ENCODE measurements around the gene NAT16.
A peak's percentile ranks its signal among the peaks of the same experiment; 100 is the strongest.
"Not testable (repeated sequence)": the region's sequence is repeated elsewhere in the genome, so short reads cannot be mapped to it uniquely, and the experiment has no call there.

The NAT16 gene

GRCh38 chr7:101128040-101128834 lies 51.9 kb downstream of the NAT16 start:
- H3K4me3 ChIP-seq (ENCODE audit: low read length), result no peak overlapping the region

GRCh38 chr7:101127460-101128039 lies 52.5 kb downstream of the NAT16 start:
- H3K9ac ChIP-seq (ENCODE audit: low read depth, low read length), result no peak overlapping the region; the same call in 1 of the 2 replicates
- H3K4me1 ChIP-seq (ENCODE audit: insufficient read depth, low read length), result peaks cover 9% of the 10 kb centered on the region; the same call in 1 of the 2 replicates
- peak overlapping the region; percentile 46; the same call in 1 of the 2 replicates for H3K4me3 ChIP-seq (ENCODE audit: low read length)
- H3K27ac ChIP-seq (ENCODE audit: low read length), result no peak overlapping the region
- H3K27me3 ChIP-seq (ENCODE audit: insufficient read depth, low read length), result no peaks in the 10 kb centered on the region
- H3K9me3 ChIP-seq (ENCODE audit: insufficient read depth, low read depth, low read length), result no peaks in the 10 kb centered on the region; the same call in 1 of the 2 replicates
- no peaks in the 10 kb centered on the region for H3K36me3 ChIP-seq (ENCODE audit: insufficient read depth, low read depth, low read length)

More at GRCh38 chr7:101128040-101128834, 51.9 kb downstream of the NAT16 start:
- peaks cover 7% of the 10 kb centered on the region; the same call in 1 of the 2 replicates for H3K4me1 ChIP-seq (ENCODE audit: insufficient read depth, low read length)
- no peak overlapping the region for H3K9ac ChIP-seq (ENCODE audit: low read depth, low read length)
- no peaks in the 10 kb centered on the region; the same call in 1 of the 2 replicates for H3K9me3 ChIP-seq (ENCODE audit: insufficient read depth, low read depth, low read length)
- no peaks in the 10 kb centered on the region for H3K36me3 ChIP-seq (ENCODE audit: insufficient read depth, low read depth, low read length)
- no peak overlapping the region for H3K27ac ChIP-seq (ENCODE audit: low read length)
- no peaks in the 10 kb centered on the region for H3K27me3 ChIP-seq (ENCODE audit: insufficient read depth, low read length)

GRCh38 chr7:101126651-101127459 lies 53.2 kb downstream of the NAT16 start, which contains the start of gene SERPINE1:
SERPINE1 (plus strand) TSS chr7:101127104; CDS start chr7:101128394, 1,290 bp downstream.
- peak within 1 kb of the TSS; percentile 46; the same call in 1 of the 2 replicates for H3K4me3 ChIP-seq (ENCODE audit: low read length)
- H3K27me3 ChIP-seq (ENCODE audit: insufficient read depth, low read length), result no peaks in the 10 kb centered on the region
- H3K27ac ChIP-seq (ENCODE audit: low read length), result no peak within 1 kb of the TSS
- H3K9me3 ChIP-seq (ENCODE audit: insufficient read depth, low read depth, low read length), result no peaks in the 10 kb centered on the region; the same call in 1 of the 2 replicates
- no peak within 1 kb of the TSS; the same call in 1 of the 2 replicates for H3K9ac ChIP-seq (ENCODE audit: low read depth, low read length)
- peaks cover 16% of the 10 kb centered on the region; the same call in 1 of the 2 replicates for H3K4me1 ChIP-seq (ENCODE audit: insufficient read depth, low read length)
- H3K36me3 ChIP-seq (ENCODE audit: insufficient read depth, low read depth, low read length), result no peaks in the 10 kb centered on the region

- Histone ChIP-seq H3K27ac (ENCODE audit: low read length) (no peak overlapping the region), H3K4me3 (ENCODE audit: low read length) (no peak overlapping the region), H3K27me3 (ENCODE audit: insufficient read depth, low read length) (no peaks in the 10 kb centered on the region), H3K9ac (ENCODE audit: low read depth, low read length) (no peak overlapping the region), H3K4me1 (ENCODE audit: insufficient read depth, low read length) (peaks cover 16% of the 10 kb centered on the region; the same call in 1 of the 2 replicates), H3K9me3 (ENCODE audit: insufficient read depth, low read depth, low read length) (no peaks in the 10 kb centered on the region; the same call in 1 of the 2 replicates), H3K36me3 (ENCODE audit: insufficient read depth, low read depth, low read length) (no peaks in the 10 kb centered on the region)
Measured at GRCh38 chr7:101125989-101126650, 54.0 kb downstream of the NAT16 start.

GRCh38 chr7:101124376-101125056 lies 55.6 kb downstream of the NAT16 start:
- no peaks in the 10 kb centered on the region; the same call in 1 of the 2 replicates for H3K9me3 ChIP-seq (ENCODE audit: insufficient read depth, low read depth, low read length)
- peaks cover 16% of the 10 kb centered on the region; the same call in 1 of the 2 replicates for H3K4me1 ChIP-seq (ENCODE audit: insufficient read depth, low read length)
- no peaks in the 10 kb centered on the region for H3K27me3 ChIP-seq (ENCODE audit: insufficient read depth, low read length)
- no peak overlapping the region for H3K27ac ChIP-seq (ENCODE audit: low read length)
- H3K36me3 ChIP-seq (ENCODE audit: insufficient read depth, low read depth, low read length), result no peaks in the 10 kb centered on the region
- no peak overlapping the region for H3K9ac ChIP-seq (ENCODE audit: low read depth, low read length)
- H3K4me3 ChIP-seq (ENCODE audit: low read length), result no peak overlapping the region

- no peaks in the 10 kb centered on the region for H3K36me3 ChIP-seq (ENCODE audit: insufficient read depth, low read depth, low read length)
- no peak overlapping the region for H3K27ac ChIP-seq (ENCODE audit: low read length)
- H3K4me1 ChIP-seq (ENCODE audit: insufficient read depth, low read length), result peaks cover 16% of the 10 kb centered on the region; the same call in 1 of the 2 replicates
- H3K4me3 ChIP-seq (ENCODE audit: low read length), result no peak overlapping the region
- no peaks in the 10 kb centered on the region; the same call in 1 of the 2 replicates for H3K9me3 ChIP-seq (ENCODE audit: insufficient read depth, low read depth, low read length)
- H3K9ac ChIP-seq (ENCODE audit: low read depth, low read length), result no peak overlapping the region
- no peaks in the 10 kb centered on the region for H3K27me3 ChIP-seq (ENCODE audit: insufficient read depth, low read length)
Measured at GRCh38 chr7:101123703-101124068, 56.4 kb downstream of the NAT16 start.

GRCh38 chr7:101122933-101123702 lies 57.0 kb downstream of the NAT16 start:
- H3K27me3 ChIP-seq (ENCODE audit: insufficient read depth, low read length), result no peaks in the 10 kb centered on the region
- H3K9me3 ChIP-seq (ENCODE audit: insufficient read depth, low read depth, low read length), result no peaks in the 10 kb centered on the region; the same call in 1 of the 2 replicates
- no peak overlapping the region for H3K4me3 ChIP-seq (ENCODE audit: low read length)
- H3K4me1 ChIP-seq (ENCODE audit: insufficient read depth, low read length), result peaks cover 16% of the 10 kb centered on the region; the same call in 1 of the 2 replicates
- no peaks in the 10 kb centered on the region for H3K36me3 ChIP-seq (ENCODE audit: insufficient read depth, low read depth, low read length)
- H3K27ac ChIP-seq (ENCODE audit: low read length), result no peak overlapping the region
- H3K9ac ChIP-seq (ENCODE audit: low read depth, low read length), result 0 out of 2 replicates have a peak overlapping the region, but pooled peaks have one; percentile 31

GRCh38 chr7:101121991-101122932 lies 57.8 kb downstream of the NAT16 start:
- Histone ChIP-seq H3K27me3 (ENCODE audit: insufficient read depth, low read length) (no peaks in the 10 kb centered on the region), H3K27ac (ENCODE audit: low read length) (peak overlapping the region; percentile 32), H3K9ac (ENCODE audit: low read depth, low read length) (peak overlapping the region; percentile 31; the same call in 1 of the 2 replicates), H3K9me3 (ENCODE audit: insufficient read depth, low read depth, low read length) (no peaks in the 10 kb centered on the region; the same call in 1 of the 2 replicates), H3K4me1 (ENCODE audit: insufficient read depth, low read length) (peaks cover 16% of the 10 kb centered on the region; the same call in 1 of the 2 replicates), H3K4me3 (ENCODE audit: low read length) (no peak overlapping the region), H3K36me3 (ENCODE audit: insufficient read depth, low read depth, low read length) (no peaks in the 10 kb centered on the region)

- H3K27me3 ChIP-seq (ENCODE audit: insufficient read depth, low read length); H3K9me3 ChIP-seq (ENCODE audit: insufficient read depth, low read depth, low read length); H3K36me3 ChIP-seq (ENCODE audit: insufficient read depth, low read depth, low read length); H3K4me3 ChIP-seq (ENCODE audit: low read length): not testable (repeated sequence)
- peaks cover 14% of the 10 kb centered on the region; the same call in 1 of the 2 replicates for H3K4me1 ChIP-seq (ENCODE audit: insufficient read depth, low read length)
- H3K27ac ChIP-seq (ENCODE audit: low read length), result peak overlapping the region; percentile 12
- H3K9ac ChIP-seq (ENCODE audit: low read depth, low read length), result peak overlapping the region; percentile 31; the same call in 1 of the 2 replicates
Measured at GRCh38 chr7:101121631-101121990, 58.5 kb downstream of the NAT16 start.

Measured in iPS-20b (cell line).